DOHH2 (cell line): ENCODE results near the gene ZNF22.

ENCODE experiments used
- H3F3A ChIP-seq: fragments of 200-600 bp; sonication (generic), shearing (Covaris generic); 2 replicates; pipeline ENCODE4 v1.6.0; 2016; ENCODE audit warnings: antibody characterized with exemption, mild to moderate bottlenecking; ENCODE audit not compliant: control insufficient read depth, insufficient read depth
- H3K27ac ChIP-seq: fragments of 200-600 bp; sonication (generic); 2 replicates; pipeline ENCODE4 v1.5.1; 2014; ENCODE audit warnings: low read depth, mild to moderate bottlenecking, low read length, moderate library complexity
- H3K27me3 ChIP-seq: fragments of 200-600 bp; sonication (generic); 2 replicates; pipeline ENCODE4 v1.6.1; 2014; ENCODE audit warnings: mild to moderate bottlenecking, low read length, mixed read lengths; ENCODE audit not compliant: control insufficient read depth
- H3K36me3 ChIP-seq: fragments of 200-600 bp; sonication (generic); 2 replicates; pipeline ENCODE4 v1.6.1; 2014; ENCODE audit warnings: mild to moderate bottlenecking, low read length, moderate library complexity, mixed read lengths; ENCODE audit not compliant: control insufficient read depth
- H3K4me1 ChIP-seq: fragments of 200-600 bp; sonication (generic); 2 replicates; pipeline ENCODE4 v1.6.1; 2014; ENCODE audit warnings: mild to moderate bottlenecking, low read length, mixed read lengths; ENCODE audit not compliant: control insufficient read depth
- H3K4me2 ChIP-seq: fragments of 200-600 bp; sonication (generic); 2 replicates; pipeline ENCODE4 v1.6.0; 2014; ENCODE audit warnings: mild to moderate bottlenecking, low read length, moderate library complexity
- H3K4me3 ChIP-seq: fragments of 200-600 bp; sonication (generic); 2 replicates; pipeline ENCODE4 v1.5.1; 2014; ENCODE audit warnings: mild to moderate bottlenecking, low read length, mixed read lengths
- H3K79me2 ChIP-seq: fragments of 200-600 bp; sonication (generic); 2 replicates; pipeline ENCODE4 v1.6.1; 2014; ENCODE audit warnings: mild to moderate bottlenecking, low read length, mixed read lengths; ENCODE audit not compliant: control insufficient read depth
- H3K9me2 ChIP-seq: fragments of 200-600 bp; sonication (generic); replicated peaks from 2 replicates; pipeline ENCODE4 v1.6.1; 2014; ENCODE audit warnings: mild to moderate bottlenecking, low read length, mixed read lengths; ENCODE audit not compliant: control insufficient read depth
- H3K9me3 ChIP-seq: fragments of 200-600 bp; sonication (generic); 2 replicates; pipeline ENCODE4 v1.6.1; 2014; ENCODE audit warnings: antibody characterized with exemption, low read length, mixed read lengths; ENCODE audit not compliant: control insufficient read depth, insufficient read depth
- H4K20me1 ChIP-seq: fragments of 200-600 bp; sonication (generic); 2 replicates; pipeline ENCODE4 v1.6.0; 2014; ENCODE audit warnings: low read depth, mild to moderate bottlenecking, antibody characterized with exemption, low read length, moderate library complexity; ENCODE audit not compliant: control insufficient read depth, insufficient read depth
- CTCF ChIP-seq: fragments of 200-600 bp; sonication (generic); IDR thresholded peaks from one replicate; pipeline ENCODE4 v1.5.1; 2014; ENCODE audit warnings: antibody characterized with exemption, mild to moderate bottlenecking, low read depth, low read length; ENCODE audit not compliant: poor library complexity, severe bottlenecking
- EZH2phosphoT487 ChIP-seq: fragments of 200-600 bp; sonication (generic); IDR thresholded peaks from 2 replicates; pipeline ENCODE4 v1.6.1; 2017; ENCODE audit warnings: borderline replicate concordance, mild to moderate bottlenecking, antibody characterized with exemption, low read length, moderate library complexity, mixed read lengths

The ZNF22 gene

GRCh38 chr10:44983066-44983894, 17.4 kb upstream of the ZNF22 start:
- Histone ChIP-seq H4K20me1 (no peaks in the 10 kb centered on the region), H3K4me1 (peaks cover 8% of the 10 kb centered on the region), H3K9me3 (no peaks in the 10 kb centered on the region), H3K27me3 (peaks cover 29% of the 10 kb centered on the region), H3F3A (no peaks in the 10 kb centered on the region), H3K4me2 (no peak overlapping the region), H3K9me2 (no peaks in the 10 kb centered on the region), H3K27ac (no peak overlapping the region), H3K36me3 (no peaks in the 10 kb centered on the region), H3K79me2 (no peaks in the 10 kb centered on the region), H3K4me3 (no peak overlapping the region)
- TF ChIP-seq CTCF (no peak), EZH2phosphoT487 (no peak)

DNA sequence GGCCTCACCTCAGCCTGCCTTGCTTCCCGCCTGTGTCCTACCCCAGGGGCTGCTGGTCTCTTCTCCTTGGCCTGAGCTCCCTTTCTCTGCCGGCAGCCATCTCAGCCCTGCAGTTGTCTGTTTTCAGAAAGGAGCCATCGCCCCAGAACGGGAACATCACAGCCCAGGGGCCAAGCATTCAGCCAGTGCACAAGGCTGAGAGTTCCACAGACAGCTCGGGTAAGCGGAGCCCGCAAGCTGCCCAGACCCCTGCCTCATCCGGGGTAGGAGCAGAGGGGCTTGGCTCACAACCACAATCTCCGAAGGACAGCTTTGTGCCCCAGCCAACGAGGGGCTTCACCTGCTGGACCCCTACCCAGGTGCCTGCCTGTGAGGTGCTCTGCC, 16.8 kb upstream of the ZNF22 start:
- Histone ChIP-seq H3K4me2 (no peak overlapping the region), H3K36me3 (no peaks in the 10 kb centered on the region), H3K27ac (no peak overlapping the region), H3K79me2 (no peaks in the 10 kb centered on the region), H3K4me3 (no peak overlapping the region), H3K9me2 (no peaks in the 10 kb centered on the region), H3K9me3 (no peaks in the 10 kb centered on the region), H3K4me1 (peaks cover 2% of the 10 kb centered on the region), H3F3A (no peaks in the 10 kb centered on the region), H3K27me3 (peaks cover 29% of the 10 kb centered on the region), H4K20me1 (no peaks in the 10 kb centered on the region)
- TF ChIP-seq CTCF: no peak
- TF ChIP-seq EZH2phosphoT487: no peak

GRCh38 chr10:44984671-44985101, 16.0 kb upstream of the ZNF22 start:
- H3K4me3 ChIP-seq: no peak overlapping the region
- H3K4me2 ChIP-seq: no peak overlapping the region
- no peaks in the 10 kb centered on the region for H3K36me3 ChIP-seq
- H3F3A ChIP-seq: no peaks in the 10 kb centered on the region
- H3K9me2 ChIP-seq: no peaks in the 10 kb centered on the region
- H3K27me3 ChIP-seq: peaks cover 28% of the 10 kb centered on the region
- no peaks in the 10 kb centered on the region for H3K4me1 ChIP-seq
- H3K79me2 ChIP-seq: no peaks in the 10 kb centered on the region
- H4K20me1 ChIP-seq: no peaks in the 10 kb centered on the region
- TF ChIP-seq CTCF (no peak), EZH2phosphoT487 (no peak)
- H3K27ac ChIP-seq: no peak overlapping the region
- H3K9me3 ChIP-seq: no peaks in the 10 kb centered on the region
